Adrenal gland (tissue), 12 donors: ENCODE measurements around the gene SYT5. TPM values are rescaled to one million over a fixed set of nuclear protein-coding genes. Genes with fewer than 3 reads are reported as not detected.
A peak's percentile ranks its signal among the peaks of the same experiment; 100 is the strongest.

Experiments used
- DNase-seq, 7 donors: peaks; one replicate each; pipeline ENCODE4 v3.0.0-alpha.2; 2019 to 2020
- H3K27ac ChIP-seq, 5 donors: fragments of 200-600 bp; sonication (generic) in 4 of 5; 1 replicate in 3 of 5; 2 replicates in 2 of 5; pipeline versions ENCODE4 v1.5.1 to v1.8.0; 2016 to 2020; ENCODE audit warnings: mild to moderate bottlenecking in 1 of 5
- H3K27me3 ChIP-seq: fragments of 200-600 bp; 2 replicates; pipeline ENCODE4 v1.8.0; 2021
- H3K36me3 ChIP-seq, 2 donors: fragments of 200-600 bp; replicated peaks in 1 of 2; 1 replicate in 1 of 2; 2 replicates in 1 of 2; pipeline versions ENCODE4 v1.5.1 to v1.8.0; 2018 to 2022
- H3K4me1 ChIP-seq, 2 donors: fragments of 200-600 bp; replicated peaks in 1 of 2; 1 replicate in 1 of 2; 2 replicates in 1 of 2; pipeline versions ENCODE4 v1.5.1 to v1.8.0; 2018 to 2021
- H3K4me3 ChIP-seq, 4 donors: fragments of 200-600 bp; sonication (generic) in 3 of 4; one replicate each; pipeline ENCODE4 v1.5.1; 2016 to 2018
- H3K9me3 ChIP-seq, 3 donors: fragments of 200-600 bp; sonication (generic) in 1 of 3; replicated peaks in 1 of 3; 1 replicate in 2 of 3; 2 replicates in 1 of 3; pipeline versions ENCODE4 v1.5.1 to v1.8.0; 2016 to 2021
- POLR2A ChIP-seq, 2 donors: fragments of 450-650 bp; IDR thresholded peaks; one replicate each; pipeline ENCODE4 v1.6.1; 2017; ENCODE audit warnings: antibody characterized with exemption in 2 of 2, mild to moderate bottlenecking in 2 of 2, moderate library complexity in 1 of 2
- WGBS, 4 donors: extraction: QIAGEN DNeasy Blood & Tissue Kit in 2 of 4; methylation state at CpG; one replicate each; pipeline versions ENCODE4 v1.1.5 to v1.1.7; 2013 to 2017; 5-methylcytosine and 5-hydroxymethylcytosine counted together
- intact Hi-C, 2 donors: fragments of 100-400 bp; cut with DNase I; formaldehyde crosslinking; loops; one replicate each; pipeline versions ENCODE4 v1.14.1 to v1.15.0; 2022 to 2023
- polyA plus RNA-seq, 3 donors: library from polyadenylated mRNA; stranded (reverse); fragments of 200-250 nt in 2 of 3; fragments of 350-450 nt in 1 of 3; fragmentation: Illumina TruSeq in 1 of 3; extraction: RNeasy Lipid Tissue Mini Kit (QIAGEN cat#74804) in 1 of 3; gene quantifications; one replicate each; pipeline ENCODE4 v1.2.3, GENCODE V29; 2013 to 2014
- total RNA-seq, 9 donors: library from RNA; depleted of rRNA in 4 of 9; stranded (reverse); fragments of >200 nt in 4 of 9; fragments of 120-200 nt in 1 of 9; fragmentation: NEBNext Ultra II Directional in 1 of 9; extraction: Animal tissue kit (Norgen Biotek cat#: 25700) in 1 of 9; gene quantifications; one replicate each; pipeline versions ENCODE4 v1.1.0 to v1.2.4, GENCODE V29; 2013 to 2023
- TF ChIP-seq, protein P1 (sequence below), 6 experiments: fragments of 450-650 bp in 4 of 6; fragments of 200-600 bp in 2 of 6; sonication (generic) in 1 of 6; IDR thresholded peaks; 1 replicate in 5 of 6; 2 replicates in 1 of 6; pipeline versions ENCODE4 v1.5.1 to v1.8.0; 2016 to 2021; ENCODE audit warnings: antibody characterized with exemption in 6 of 6, mild to moderate bottlenecking in 2 of 6, moderate library complexity in 1 of 6
- donor health status: healthy with polysubstance abuse.
- donor health status: Bipolar disorder and iron deficiency.
- donor health status: DM: yes; HTN: yes; CAD: no.
- donor health status: DM: no; HTN: no; CAD: no.
- donor health status: DM: no; HTN: no; CAD: no.
- donor health status: DM: yes; HTN: yes; CAD: no.

The SYT5 gene
- total and polyA plus RNA-seq, 12 donors: 0.07 to 52.0 (median 10.6) TPM; not detected in 3

DNA sequence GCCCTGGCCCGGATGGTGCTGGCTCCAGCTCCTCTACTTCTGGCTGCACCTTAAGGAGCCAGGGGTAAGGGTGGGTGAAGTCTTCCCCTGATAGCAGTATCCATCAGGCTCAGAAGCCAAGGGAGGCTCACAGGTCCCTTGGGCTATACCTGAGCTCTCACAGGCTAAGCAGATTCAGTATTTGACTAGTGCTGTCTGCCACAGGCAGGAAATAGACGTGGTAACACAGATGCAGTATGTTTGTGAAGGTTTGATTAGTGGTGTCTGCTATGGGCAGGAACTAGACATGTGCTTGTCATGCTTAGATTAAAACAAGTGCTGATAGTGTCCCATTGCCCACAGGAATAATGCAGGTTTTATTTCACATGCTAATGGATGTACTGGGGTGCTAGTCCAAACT lies 4.0 kb downstream of the SYT5 start:
- DNase-seq: no peak
- H3K9me3 ChIP-seq: no peaks in the 10 kb centered on the region
- H3K4me3 ChIP-seq: no peak overlapping the region
- 22 to 50% (median 32%) methylated on average over 1 to 2 of the region's 2 CpGs; no CpG with 5 or more reads in 1 of the 4 donors for WGBS, 4 donors
- no peaks in the 10 kb centered on the region for H3K36me3 ChIP-seq
- peaks cover 8 to 22% of the 10 kb centered on the region in 2 donors for H3K4me1 ChIP-seq
- intact Hi-C loops: no loop called here
- TF ChIP-seq POLR2A (IDR thresholded peaks at IDR 0.05): no peak
- TF ChIP-seq, protein P1, sequence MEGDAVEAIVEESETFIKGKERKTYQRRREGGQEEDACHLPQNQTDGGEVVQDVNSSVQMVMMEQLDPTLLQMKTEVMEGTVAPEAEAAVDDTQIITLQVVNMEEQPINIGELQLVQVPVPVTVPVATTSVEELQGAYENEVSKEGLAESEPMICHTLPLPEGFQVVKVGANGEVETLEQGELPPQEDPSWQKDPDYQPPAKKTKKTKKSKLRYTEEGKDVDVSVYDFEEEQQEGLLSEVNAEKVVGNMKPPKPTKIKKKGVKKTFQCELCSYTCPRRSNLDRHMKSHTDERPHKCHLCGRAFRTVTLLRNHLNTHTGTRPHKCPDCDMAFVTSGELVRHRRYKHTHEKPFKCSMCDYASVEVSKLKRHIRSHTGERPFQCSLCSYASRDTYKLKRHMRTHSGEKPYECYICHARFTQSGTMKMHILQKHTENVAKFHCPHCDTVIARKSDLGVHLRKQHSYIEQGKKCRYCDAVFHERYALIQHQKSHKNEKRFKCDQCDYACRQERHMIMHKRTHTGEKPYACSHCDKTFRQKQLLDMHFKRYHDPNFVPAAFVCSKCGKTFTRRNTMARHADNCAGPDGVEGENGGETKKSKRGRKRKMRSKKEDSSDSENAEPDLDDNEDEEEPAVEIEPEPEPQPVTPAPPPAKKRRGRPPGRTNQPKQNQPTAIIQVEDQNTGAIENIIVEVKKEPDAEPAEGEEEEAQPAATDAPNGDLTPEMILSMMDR (IDR thresholded peaks at IDR 0.05): no peak
- no peak overlapping the region for H3K27ac ChIP-seq
- peaks cover 42% of the 10 kb centered on the region for H3K27me3 ChIP-seq

DNA sequence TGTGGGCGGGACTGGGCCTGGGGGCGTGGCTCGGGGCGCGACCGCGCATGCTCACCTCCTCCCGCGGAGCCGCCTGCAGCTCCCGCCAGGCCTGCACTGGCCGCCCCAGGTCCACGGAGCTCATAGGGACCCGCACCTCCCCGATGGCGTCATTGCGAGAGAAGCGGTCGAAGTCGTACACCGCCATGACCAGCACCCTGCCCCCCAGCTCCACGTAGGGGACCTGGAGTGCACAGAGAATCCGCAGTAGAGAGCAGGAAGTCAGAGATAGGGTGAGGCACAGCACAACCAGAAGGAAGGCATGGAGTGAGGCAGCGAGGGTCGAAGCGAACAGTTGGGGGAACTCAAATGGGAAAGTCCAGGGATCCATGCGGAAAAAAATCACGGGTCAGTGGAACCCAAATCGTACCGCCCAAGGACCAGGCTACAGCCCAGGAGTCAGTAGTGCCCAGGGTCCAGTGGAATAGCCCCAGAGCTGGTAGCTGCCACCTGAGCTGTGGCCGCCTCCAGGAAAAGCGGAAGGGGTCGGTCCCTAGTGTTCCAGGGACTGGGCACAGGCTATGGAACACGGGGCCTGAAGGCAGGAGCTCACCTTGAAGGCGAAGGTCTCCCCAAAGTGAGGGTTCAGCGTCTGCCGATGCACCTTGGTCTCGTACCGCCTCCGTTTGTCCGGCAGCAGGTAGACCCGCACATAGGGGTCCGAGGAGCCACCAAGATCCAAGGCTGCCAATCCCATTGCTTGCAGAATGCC lies 4.8 kb downstream of the SYT5 start:
- H3K4me3 ChIP-seq: no peak overlapping the region
- intact Hi-C loops: no loop called here
- no peaks in the 10 kb centered on the region for H3K36me3 ChIP-seq
- peaks cover 8 to 21% of the 10 kb centered on the region in 2 donors for H3K4me1 ChIP-seq
- H3K27ac ChIP-seq: no peak overlapping the region
- 46 to 68% (median 61%) methylated on average over 23 to 43 of the region's 43 CpGs for WGBS, 4 donors
- no peak for TF ChIP-seq POLR2A (IDR thresholded peaks at IDR 0.05)
- TF ChIP-seq, protein P1 (IDR thresholded peaks at IDR 0.05): no peak
- DNase-seq: peak in 1 of 7 donors; percentile 16
- H3K9me3 ChIP-seq: no peaks in the 10 kb centered on the region
- H3K27me3 ChIP-seq: peaks cover 42% of the 10 kb centered on the region

GRCh38 chr19:55174425-55175116 lies 5.5 kb downstream of the SYT5 start:
- Histone ChIP-seq H3K4me1 (peaks cover 3 to 14% of the 10 kb centered on the region in 2 donors), H3K27me3 (peaks cover 42% of the 10 kb centered on the region), H3K27ac (no peak overlapping the region), H3K36me3 (no peaks in the 10 kb centered on the region), H3K4me3 (no peak overlapping the region), H3K9me3 (no peaks in the 10 kb centered on the region)
- DNase-seq: no peak
- WGBS, 4 donors: 45 to 63% (median 60%) methylated on average over 16 to 21 of the region's 21 CpGs
- TF ChIP-seq, protein P1 (IDR thresholded peaks at IDR 0.05): no peak
- no peak for TF ChIP-seq POLR2A (IDR thresholded peaks at IDR 0.05)
- intact Hi-C loops: no loop called here

DNA sequence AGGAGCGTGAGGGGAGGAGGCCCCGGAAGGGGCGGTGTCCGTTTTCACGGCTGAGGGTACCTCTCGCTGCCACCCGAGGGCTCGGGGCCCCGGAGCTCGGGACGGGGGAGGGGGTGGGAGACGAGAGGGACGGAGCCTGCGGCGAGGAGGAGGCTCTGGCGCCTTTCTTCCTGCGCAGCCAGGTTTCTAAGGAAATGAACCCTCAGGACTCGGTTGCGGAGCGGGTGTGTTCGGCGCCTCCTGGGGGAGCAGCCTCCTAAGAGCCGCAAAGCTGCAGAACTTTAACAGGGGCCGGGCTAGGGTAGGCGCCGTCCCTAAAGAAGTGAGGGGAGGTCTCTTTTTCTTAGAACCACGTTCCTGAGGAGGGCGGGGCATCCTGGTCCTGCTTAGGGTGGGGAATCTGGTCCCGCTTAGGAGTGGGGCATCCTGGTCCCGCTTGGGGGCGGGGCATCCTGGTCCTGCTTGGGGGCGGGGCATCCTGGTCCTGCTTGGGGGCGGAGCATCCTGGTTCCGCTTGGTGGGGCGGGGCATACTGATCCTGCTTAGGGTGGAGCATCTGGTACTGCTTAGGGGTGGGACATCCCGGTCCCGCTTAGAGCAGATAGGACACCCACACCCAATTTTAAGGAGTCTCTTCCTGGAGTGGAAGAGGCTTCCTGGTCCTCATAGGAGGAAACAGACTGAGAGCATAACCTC lies 6.2 kb downstream of the SYT5 start:
- Histone ChIP-seq H3K27me3 (peaks cover 42% of the 10 kb centered on the region), H3K36me3 (no peaks in the 10 kb centered on the region), H3K4me3 (peak overlapping the region in 1 of 4 donors; percentile 52), H3K27ac (peak overlapping the region in 1 of 5 donors; percentile 21), H3K4me1 (peaks cover 3 to 7% of the 10 kb centered on the region in 2 donors), H3K9me3 (no peaks in the 10 kb centered on the region)
- DNase-seq: peak; percentile 42 to 89 (median 64)
- intact Hi-C loops: no loop called here
- TF ChIP-seq, protein P1 (IDR thresholded peaks at IDR 0.05): no peak
- TF ChIP-seq POLR2A (IDR thresholded peaks at IDR 0.05): no peak
- 0 to 3% (median 1%) methylated on average over 6 to 37 of the region's 37 CpGs for WGBS, 4 donors
